OCI-LY1 (cell line): ENCODE data around the gene PYGL.

Experiments
- H2AFZ ChIP-seq: fragments of 200-600 bp; sonication (generic), shearing (Covaris generic); 2 replicates; pipeline ENCODE4 v1.6.0; 2014; ENCODE audit warnings: antibody characterized with exemption, mild to moderate bottlenecking, low read length
- H3F3A ChIP-seq: fragments of 200-600 bp; sonication (generic), shearing (Covaris generic); 2 replicates; pipeline ENCODE4 v1.6.0; 2014; ENCODE audit warnings: mild to moderate bottlenecking, antibody characterized with exemption, low read length, moderate library complexity; ENCODE audit not compliant: insufficient read depth
- H3K27ac ChIP-seq: fragments of 200-600 bp; sonication (generic); 2 replicates; pipeline ENCODE4 v1.5.1; 2014; ENCODE audit warnings: low read length, mixed run types, mild to moderate bottlenecking, low read depth; ENCODE audit not compliant: poor library complexity, severe bottlenecking
- H3K27me3 ChIP-seq: fragments of 200-600 bp; sonication (generic); 2 replicates; pipeline ENCODE4 v1.6.0; 2014; ENCODE audit warnings: antibody characterized with exemption, mild to moderate bottlenecking, low read length, moderate library complexity; ENCODE audit not compliant: insufficient read depth
- H3K36me3 ChIP-seq: fragments of 200-600 bp; sonication (generic); 2 replicates; pipeline ENCODE4 v1.6.1; 2014; ENCODE audit warnings: mild to moderate bottlenecking, antibody characterized with exemption, low read length, moderate library complexity, mixed read lengths; ENCODE audit not compliant: insufficient read depth
- H3K4me1 ChIP-seq: fragments of 200-600 bp; sonication (generic); 2 replicates; pipeline ENCODE4 v1.5.1; 2014; ENCODE audit warnings: mild to moderate bottlenecking, low read length, moderate library complexity; ENCODE audit not compliant: insufficient read depth, severe bottlenecking
- H3K4me2 ChIP-seq: fragments of 200-600 bp; sonication (generic), shearing (Covaris generic); 2 replicates; pipeline ENCODE4 v1.6.1; 2014; ENCODE audit warnings: low read length
- H3K4me3 ChIP-seq: fragments of 200-600 bp; sonication (generic); 2 replicates; pipeline ENCODE4 v1.5.1; 2014; ENCODE audit warnings: low read length, low read depth, mild to moderate bottlenecking, mixed read lengths; ENCODE audit not compliant: poor library complexity, severe bottlenecking
- H3K79me2 ChIP-seq: fragments of 200-600 bp; shearing (Covaris generic); 2 replicates; pipeline ENCODE4 v1.6.1; 2016; ENCODE audit warnings: mixed run types, low read length, mixed read lengths; ENCODE audit not compliant: insufficient read depth
- H3K9ac ChIP-seq: fragments of 200-600 bp; sonication (generic), shearing (Covaris generic); 2 replicates; pipeline ENCODE4 v1.6.1; 2014; ENCODE audit warnings: mild to moderate bottlenecking, low read length, mixed read lengths
- H3K9me2 ChIP-seq: fragments of 200-600 bp; sonication (generic), shearing (Covaris generic); 2 replicates; pipeline ENCODE4 v1.6.1; 2014; ENCODE audit warnings: low read depth, mild to moderate bottlenecking, low read length, mixed read lengths
- H3K9me3 ChIP-seq: fragments of 200-600 bp; shearing (Covaris generic); 2 replicates; pipeline ENCODE4 v1.6.1; 2014; ENCODE audit warnings: low read length, mixed read lengths
- H4K20me1 ChIP-seq: fragments of 200-600 bp; sonication (generic), shearing (Covaris generic); 2 replicates; pipeline ENCODE4 v1.6.0; 2016; ENCODE audit warnings: mild to moderate bottlenecking, low read length; ENCODE audit not compliant: insufficient read depth
- EZH2 ChIP-seq: fragments of 200-600 bp; sonication (generic), shearing (Covaris generic); IDR thresholded peaks from 2 replicates; pipeline ENCODE4 v1.8.0; 2017; ENCODE audit warnings: borderline replicate concordance, mixed run types, mild to moderate bottlenecking, antibody characterized with exemption, low read length, moderate library complexity, mixed read lengths
- TF ChIP-seq, protein P1 (sequence below): fragments of 200-600 bp; sonication (generic), shearing (Covaris generic); IDR thresholded peaks from 2 replicates; pipeline ENCODE4 v1.5.1; 2017; ENCODE audit warnings: mild to moderate bottlenecking, antibody characterized with exemption, low read length, moderate library complexity, mixed read lengths

PYGL gene

DNA sequence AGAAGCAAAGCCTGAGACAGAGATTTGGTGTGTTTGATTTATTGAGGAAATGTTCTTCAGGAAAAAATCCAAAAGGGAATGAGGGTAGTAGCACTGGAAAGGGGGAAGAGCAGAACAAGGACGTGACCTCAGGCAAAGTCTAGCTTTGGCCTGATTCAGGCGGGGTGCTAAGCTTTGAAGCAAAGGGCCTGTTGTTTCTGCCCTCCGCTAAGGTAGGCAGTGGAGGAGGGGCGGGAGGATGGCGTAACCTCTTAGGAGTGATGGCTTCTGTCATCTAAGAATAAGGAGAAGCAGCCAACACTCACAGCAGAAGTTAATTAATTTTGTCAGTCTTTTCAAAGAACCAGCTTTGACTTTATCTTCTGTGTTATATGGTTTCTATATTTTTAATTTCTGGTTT, 52.0 kb downstream of the PYGL start:
- Histone ChIP-seq H3K79me2 (no peaks in the 10 kb centered on the region), H4K20me1 (no peaks in the 10 kb centered on the region), H3K27me3 (no peaks in the 10 kb centered on the region), H3K9me2 (no peaks in the 10 kb centered on the region), H2AFZ (no peak overlapping the region), H3K9me3 (no peaks in the 10 kb centered on the region), H3K9ac (no peak overlapping the region), H3K36me3 (peaks cover 3% of the 10 kb centered on the region; the same call in 1 of the 2 replicates), H3K4me1 (peaks cover 10% of the 10 kb centered on the region), H3F3A (no peaks in the 10 kb centered on the region), H3K27ac (no peak overlapping the region), H3K4me2 (no peak overlapping the region), H3K4me3 (no peak overlapping the region)
- TF ChIP-seq, protein P1, sequence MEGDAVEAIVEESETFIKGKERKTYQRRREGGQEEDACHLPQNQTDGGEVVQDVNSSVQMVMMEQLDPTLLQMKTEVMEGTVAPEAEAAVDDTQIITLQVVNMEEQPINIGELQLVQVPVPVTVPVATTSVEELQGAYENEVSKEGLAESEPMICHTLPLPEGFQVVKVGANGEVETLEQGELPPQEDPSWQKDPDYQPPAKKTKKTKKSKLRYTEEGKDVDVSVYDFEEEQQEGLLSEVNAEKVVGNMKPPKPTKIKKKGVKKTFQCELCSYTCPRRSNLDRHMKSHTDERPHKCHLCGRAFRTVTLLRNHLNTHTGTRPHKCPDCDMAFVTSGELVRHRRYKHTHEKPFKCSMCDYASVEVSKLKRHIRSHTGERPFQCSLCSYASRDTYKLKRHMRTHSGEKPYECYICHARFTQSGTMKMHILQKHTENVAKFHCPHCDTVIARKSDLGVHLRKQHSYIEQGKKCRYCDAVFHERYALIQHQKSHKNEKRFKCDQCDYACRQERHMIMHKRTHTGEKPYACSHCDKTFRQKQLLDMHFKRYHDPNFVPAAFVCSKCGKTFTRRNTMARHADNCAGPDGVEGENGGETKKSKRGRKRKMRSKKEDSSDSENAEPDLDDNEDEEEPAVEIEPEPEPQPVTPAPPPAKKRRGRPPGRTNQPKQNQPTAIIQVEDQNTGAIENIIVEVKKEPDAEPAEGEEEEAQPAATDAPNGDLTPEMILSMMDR = no peak
- no peak for TF ChIP-seq EZH2

DNA sequence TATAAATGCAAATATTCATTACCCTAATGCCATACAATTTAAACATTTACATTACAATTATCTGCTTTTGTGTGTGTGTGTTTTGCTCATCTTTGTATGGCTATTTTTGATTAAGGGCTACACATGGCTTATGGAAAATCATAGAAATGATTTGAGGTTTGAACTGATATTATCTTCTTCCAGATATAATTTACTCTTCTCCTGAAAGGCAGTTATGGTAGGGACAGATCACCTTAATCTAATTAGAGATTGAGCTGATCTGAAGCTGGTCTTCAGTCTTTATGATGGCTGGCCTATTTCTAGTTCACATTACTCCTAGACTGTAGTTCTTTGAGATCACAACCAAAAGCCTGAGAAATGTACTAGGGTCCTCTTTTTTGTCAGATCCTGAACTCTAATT, 56.8 kb downstream of the PYGL start:
- H3K27me3 ChIP-seq = no peaks in the 10 kb centered on the region
- H3K9me3 ChIP-seq = no peaks in the 10 kb centered on the region
- H3K4me3 ChIP-seq = no peak overlapping the region
- no peak overlapping the region for H3K9ac ChIP-seq
- no peak overlapping the region for H3K4me2 ChIP-seq
- TF ChIP-seq EZH2 = no peak
- TF ChIP-seq, protein P1 = no peak
- H3K36me3 ChIP-seq = peaks cover 3% of the 10 kb centered on the region; the same call in 1 of the 2 replicates
- no peaks in the 10 kb centered on the region for H3K9me2 ChIP-seq
- H3K27ac ChIP-seq = no peak overlapping the region
- no peak overlapping the region for H2AFZ ChIP-seq
- no peaks in the 10 kb centered on the region for H4K20me1 ChIP-seq
- no peaks in the 10 kb centered on the region for H3F3A ChIP-seq
- H3K4me1 ChIP-seq = peaks cover 12% of the 10 kb centered on the region
- H3K79me2 ChIP-seq = no peaks in the 10 kb centered on the region

DNA sequence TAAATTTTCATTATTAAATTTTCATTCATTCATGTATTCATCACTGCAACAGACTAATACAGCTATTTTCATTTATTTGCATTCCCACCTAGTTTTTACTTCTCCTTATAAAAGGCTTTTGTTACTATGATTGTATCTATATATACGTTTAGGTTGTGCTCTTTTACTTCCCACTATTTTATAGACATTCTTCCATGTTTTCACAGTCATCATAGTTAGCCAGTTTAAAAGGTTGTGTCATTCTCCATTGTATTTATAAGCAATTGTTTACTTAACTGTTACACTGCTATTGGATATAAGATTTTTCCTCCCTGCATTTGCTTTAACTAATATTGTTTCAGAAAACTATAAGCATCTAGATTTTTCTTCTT, 60.5 kb downstream of the PYGL start:
- H3K9me3 ChIP-seq = no peaks in the 10 kb centered on the region
- no peaks in the 10 kb centered on the region for H3K79me2 ChIP-seq
- peaks cover 47% of the 10 kb centered on the region for H3K4me1 ChIP-seq
- H4K20me1 ChIP-seq = no peaks in the 10 kb centered on the region
- H3F3A ChIP-seq = 0 out of 2 replicates have a peak, but pooled peaks cover 4% of the 10 kb centered on the region
- H3K27ac ChIP-seq = peak overlapping the region; percentile 21
- H3K9ac ChIP-seq = no peak overlapping the region
- no peaks in the 10 kb centered on the region for H3K9me2 ChIP-seq
- no peak overlapping the region for H2AFZ ChIP-seq
- TF ChIP-seq EZH2 = no peak
- TF ChIP-seq, protein P1 = no peak
- H3K36me3 ChIP-seq = 0 out of 2 replicates have a peak, but pooled peaks cover 3% of the 10 kb centered on the region
- H3K4me3 ChIP-seq = no peak overlapping the region
- no peaks in the 10 kb centered on the region for H3K27me3 ChIP-seq
- H3K4me2 ChIP-seq = no peak overlapping the region
